ENCODE measurements around the gene CCR3.

CCR3 gene

DNA sequence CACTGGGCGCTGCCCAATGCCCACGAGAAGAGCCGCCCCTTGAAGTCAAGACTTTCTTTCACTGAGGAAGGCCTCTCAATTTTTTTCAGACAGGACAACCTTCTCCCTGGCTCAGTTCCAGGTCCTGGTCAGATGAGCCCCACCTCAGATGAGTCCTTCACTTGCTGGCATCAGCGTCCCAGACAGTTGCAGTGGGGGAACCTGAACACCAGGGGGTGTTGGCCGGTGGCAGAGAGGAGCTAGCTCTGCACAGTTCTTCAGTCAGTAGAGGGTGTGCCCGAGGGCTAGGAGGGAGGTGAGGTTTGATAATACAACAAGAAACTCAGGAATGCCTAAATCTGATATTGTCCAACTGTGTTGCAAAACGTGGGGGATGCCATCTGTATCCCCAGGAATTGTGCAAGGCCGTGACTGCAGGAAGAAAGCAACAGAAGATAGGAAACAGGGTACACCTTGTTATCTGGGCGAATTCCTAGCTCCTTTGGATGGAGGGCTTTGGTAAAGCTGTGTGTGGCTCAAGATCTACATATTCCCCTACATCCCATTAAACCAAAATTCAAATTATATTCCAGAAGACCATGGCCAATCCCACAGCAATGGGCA lies 34.3 kb downstream of the CCR3 start:
- peak; percentile 53 for DNase-seq

DNA sequence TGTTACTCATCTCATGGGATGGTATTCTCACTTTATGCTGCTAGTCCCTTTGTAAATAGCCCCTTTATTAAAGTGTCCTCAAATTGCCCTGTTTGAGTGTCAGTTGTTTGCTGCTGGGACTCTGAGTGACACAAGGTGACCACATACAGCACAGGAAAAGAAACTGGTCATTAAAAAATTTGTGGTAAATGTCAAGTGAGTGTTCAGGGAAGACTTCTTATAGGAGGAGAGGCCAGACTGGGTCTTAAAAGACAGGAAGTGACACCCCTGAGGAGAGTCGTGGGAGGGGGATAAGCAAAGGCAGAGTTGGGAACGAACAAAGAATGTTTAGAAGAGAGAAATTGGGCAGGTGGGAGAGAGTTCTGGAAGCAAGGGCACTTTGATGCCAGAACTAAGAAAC lies 35.2 kb downstream of the CCR3 start:
- DNase-seq: no peak

DNA sequence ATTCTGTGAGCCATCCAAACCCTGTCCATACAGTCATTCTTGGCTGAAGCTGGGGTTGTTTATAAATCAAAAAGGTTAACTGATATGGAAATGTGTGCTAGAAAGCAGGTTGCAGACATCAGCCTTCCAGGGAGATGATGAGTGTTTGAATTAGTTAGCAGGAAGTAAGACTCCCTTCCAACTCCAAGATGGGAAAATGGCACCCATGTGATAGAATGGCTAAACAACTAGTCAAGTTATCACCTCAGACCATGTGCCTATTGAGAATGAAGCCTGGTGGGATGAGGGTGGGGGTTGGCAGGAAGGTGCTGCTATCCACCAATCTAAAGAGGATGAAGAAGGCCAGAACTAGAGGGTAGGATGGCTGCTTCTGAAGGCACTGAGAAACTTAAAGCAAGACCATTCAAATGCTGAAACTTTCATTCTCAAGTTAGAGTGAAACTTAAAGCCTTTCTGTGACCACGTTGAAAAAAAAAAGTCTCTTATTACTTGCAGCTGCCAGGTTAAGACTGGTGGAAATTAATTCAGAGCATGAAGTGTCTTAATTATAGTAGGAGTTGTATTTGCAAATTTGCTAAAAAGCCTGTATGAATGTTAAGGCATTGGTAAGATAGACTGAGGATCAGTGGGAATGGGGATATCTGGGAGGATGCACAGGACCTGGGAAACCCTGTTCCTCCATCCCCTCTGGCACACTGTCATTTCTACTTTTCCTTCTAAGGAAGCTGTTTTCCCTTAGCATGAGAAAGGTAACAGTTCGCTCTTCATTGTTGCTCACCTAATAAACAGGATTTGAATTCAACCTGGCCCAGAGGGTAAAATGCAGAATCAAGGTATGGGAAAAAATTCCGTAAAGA lies 36.8 kb downstream of the CCR3 start:
- no peak for DNase-seq

DNA sequence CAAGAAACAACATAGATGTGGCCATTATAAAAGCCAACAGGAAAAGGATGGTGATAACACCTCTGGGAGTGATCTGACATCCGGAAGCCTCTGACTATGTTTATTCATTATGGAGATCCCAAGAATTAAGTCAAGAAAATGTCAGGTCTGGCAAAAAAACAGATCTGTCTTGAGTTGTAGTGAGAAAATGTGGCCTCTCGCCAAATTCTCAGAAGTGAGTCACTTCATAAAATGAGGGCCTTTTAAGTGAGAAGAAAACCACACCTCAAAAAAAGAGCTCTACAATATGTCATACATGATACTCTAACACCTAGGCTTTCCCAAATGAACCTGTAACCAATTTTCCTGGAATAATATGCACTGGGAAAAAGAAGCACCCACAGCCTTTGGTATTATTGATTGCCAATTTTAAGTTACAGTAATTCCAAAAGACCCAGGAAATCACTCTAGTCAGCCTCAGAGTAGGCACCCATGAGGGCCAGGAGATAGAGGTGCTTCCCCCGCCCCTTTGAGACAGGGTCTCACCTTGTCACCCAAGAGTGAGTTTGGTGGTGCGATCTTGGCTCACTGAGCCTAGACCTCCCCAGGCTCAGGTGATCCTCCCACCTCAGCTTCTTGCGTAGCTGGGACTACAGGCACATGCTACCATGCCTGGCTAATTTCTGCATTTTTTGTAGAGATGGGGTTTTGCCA lies 38.0 kb downstream of the CCR3 start:
- peak; percentile 35 for DNase-seq

DNA sequence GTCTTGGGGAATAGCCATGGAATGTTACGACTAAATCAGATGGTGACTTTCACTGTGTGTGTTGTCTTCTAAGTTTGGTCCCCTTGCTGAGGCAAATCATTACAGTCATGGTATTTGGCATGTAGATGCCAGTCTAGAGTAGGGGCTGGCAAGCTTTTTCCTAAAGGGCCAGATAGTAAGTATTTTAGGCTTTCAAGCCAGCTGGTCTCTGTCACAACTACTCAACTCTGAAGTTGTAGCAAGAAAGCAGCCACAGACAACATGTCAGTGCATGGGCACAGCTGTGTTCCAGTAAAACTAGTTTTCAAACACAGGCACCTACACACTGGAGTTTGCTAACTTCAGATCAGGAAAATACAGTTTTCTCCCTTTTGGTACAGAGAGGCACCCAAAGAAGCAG lies 39.3 kb downstream of the CCR3 start:
- no peak for DNase-seq

DNA sequence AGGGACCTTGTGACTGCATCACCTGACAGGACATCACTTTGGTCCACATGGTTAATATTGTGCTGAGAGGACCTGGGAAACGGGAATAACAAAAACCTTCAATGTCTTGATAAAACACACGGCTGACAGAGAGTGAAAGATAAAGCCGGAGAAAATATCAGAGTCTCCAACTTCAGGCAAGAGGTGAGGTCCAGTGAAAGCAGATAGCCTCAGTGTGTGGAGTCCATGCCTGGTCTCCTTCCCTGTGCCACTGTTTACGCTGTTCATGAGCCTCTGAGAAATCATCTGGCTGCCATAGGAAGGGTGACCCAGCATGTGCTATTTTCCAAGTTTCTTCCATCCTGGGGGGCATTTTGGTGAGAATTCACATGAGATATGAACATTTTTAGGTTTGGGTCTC lies 39.8 kb downstream of the CCR3 start:
- no peak for DNase-seq

DNA sequence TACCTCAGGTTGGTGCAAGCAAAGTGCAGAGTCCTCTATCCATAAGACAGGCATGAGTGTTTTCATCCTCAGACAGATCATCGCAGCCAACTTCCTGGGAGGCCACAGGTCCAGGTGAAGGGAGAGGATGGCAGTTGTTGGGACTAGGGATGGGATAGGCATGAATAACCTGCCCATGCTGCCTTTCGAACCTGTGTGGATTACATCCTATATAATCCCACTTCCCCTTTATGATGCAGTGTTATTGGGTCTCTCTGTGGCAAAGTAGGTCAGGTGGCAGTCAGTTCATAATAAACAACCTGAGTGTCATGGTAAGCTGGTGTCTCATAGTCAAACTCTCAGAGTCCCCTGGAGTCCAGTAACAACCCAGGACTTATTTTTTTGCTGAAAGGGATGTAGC lies 40.4 kb downstream of the CCR3 start:
- no peak for DNase-seq

DNA sequence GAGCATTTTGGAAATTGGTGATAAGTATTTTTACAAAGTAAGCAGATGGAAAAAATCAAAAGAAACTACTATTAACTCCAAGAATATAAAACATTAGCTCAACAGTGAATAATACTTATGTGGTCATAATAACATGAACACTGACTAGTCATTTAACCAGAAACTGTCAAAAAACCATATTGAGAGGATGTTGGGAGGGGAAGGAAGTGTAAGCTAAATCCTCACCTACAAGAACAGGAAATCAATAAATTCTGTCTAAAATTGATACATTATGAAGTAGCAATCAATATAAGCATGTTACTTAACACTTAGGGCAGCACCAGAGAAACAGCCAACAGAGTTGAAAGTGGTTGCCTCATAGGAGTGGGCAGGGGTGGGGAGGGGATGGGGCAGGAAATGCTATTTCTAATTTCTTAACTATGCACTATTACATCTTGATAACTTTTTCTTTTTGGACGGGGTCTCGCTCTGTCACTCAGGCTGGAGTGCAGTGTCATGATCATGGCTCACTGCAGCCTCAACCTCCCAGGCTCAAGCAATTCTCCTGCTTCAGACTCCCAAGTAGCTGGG lies 41.7 kb downstream of the CCR3 start:
- DNase-seq: no peak

DNA sequence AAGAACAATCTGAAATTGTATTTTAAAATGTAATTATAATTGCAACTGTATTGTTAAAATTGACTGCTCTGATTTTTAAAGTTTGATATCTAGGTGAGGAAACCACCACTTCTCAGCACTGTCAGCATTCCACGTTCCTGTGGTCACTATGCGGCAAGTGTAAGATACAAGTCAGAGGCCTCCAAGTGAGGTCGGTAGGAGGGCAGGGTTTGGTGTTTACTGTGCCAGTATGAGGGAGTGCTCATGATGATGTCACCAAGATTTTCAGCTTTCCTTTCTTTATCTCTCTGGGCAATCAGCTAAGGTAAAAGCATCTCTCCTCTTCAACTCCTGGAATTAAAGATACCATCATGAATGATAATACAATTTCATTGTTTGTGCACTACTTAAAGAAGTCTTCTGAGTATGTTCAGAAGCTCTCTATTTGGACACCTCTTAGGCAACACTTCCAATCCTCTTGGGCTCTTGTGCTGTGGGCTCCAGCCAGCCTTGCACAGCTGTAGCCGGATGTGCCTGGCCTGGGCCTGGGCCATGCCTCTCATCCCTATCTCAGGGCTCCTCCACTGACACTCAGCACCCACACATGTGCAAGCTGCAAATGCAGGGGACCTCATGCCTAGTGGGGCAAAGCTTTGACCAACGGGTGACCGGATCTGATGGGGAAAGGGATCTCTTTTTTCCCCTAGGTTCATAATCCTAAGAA lies 42.9 kb downstream of the CCR3 start:
- DNase-seq: no peak

DNA sequence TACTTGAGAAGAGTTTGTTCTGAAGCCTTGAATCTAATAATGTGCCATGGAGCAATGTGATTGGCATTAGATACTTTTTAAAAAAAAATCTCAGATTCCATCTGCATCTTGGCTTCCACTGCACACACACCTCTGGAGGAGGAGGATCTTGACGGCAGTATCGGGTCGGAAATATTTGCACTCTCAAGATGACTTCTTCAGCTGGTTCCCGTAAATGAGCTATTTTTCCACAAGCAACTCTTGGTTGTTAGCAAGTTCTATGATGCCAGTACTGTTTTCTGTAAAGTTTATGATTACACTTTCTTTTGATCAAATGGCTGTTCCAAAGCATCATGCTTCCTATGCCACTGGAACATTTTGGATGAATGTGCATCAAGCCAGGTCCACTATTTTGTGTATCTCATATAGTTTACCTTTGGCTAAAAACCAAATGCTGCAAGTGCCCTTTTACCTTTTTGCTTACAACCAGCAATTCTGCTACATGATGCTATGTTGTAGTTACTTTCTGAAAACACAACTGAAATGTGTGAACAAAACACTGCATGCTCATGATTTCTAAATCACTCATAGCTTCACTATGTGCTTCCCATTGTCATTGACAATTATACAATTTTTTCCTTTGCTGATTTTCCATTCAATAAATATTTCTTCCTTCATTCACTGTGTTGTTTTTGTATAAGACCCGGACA lies 43.8 kb downstream of the CCR3 start:
- DNase-seq: no peak

DNA sequence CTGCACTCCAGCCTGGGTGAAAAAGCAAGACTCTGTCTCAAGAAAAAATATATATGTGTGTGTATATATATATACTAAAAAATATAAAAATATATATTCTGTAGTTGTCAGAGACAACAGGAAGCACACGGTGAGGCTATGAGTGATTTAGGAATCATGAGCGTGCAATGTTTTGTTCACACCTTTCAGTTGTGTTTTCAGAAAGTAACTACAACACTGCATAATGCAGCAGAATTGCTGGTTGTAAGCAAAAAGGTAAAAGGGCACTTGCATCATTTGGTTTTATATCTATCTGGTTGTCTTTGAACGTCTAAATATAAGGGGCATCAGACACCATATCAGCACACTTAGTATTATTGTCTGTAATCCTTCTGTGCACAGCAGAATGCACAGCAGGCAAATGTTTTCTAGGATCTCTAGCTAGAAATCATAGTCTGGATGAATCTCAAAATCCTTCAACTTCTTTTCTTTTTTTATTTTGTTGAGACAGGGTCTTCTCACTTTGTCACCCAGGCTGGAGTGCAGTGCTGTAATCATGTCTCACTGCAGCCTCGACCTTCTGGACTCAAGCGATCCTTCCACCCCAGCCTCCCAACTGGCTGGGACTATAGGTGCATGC lies 44.8 kb downstream of the CCR3 start:
- DNase-seq: no peak

DNA sequence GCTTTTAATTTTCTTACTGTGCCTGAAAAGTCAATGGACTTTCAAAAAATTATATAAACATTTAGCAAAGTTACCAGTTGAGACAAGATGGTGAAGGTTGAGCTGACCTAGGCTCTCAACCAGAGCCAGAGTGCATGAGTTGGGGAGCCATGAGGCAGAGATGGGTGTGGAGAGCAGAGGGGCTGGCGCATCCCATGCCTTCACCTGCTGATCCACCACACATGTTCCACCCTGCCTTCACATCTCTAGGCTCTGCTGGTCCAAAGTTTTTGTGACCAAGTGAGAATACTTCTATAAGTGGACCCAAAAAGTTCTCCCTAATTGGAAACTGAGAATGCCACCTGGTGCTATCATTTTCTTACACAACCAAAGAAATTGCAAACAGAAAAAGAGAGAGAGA lies 47.3 kb downstream of the CCR3 start:
- DNase-seq: no peak

DNA sequence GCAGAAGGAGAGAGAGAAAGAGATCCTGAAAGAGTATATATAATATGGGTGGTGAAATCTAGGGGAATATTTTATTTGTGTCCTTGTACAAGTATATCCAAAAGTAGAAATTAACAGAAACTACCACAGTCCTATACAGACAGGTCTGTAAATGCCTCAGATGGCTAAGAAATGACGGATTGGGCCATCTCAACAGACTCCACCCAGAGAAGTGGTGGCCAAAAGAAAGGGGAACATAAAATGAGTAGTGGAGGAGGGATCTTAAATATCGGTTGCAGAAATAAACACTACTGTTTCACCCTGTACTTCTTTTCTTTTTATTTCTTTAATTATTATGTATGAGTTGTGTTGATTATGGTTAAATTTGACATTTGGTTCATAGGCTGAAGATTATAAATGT lies 47.7 kb downstream of the CCR3 start:
- DNase-seq: no peak

DNA sequence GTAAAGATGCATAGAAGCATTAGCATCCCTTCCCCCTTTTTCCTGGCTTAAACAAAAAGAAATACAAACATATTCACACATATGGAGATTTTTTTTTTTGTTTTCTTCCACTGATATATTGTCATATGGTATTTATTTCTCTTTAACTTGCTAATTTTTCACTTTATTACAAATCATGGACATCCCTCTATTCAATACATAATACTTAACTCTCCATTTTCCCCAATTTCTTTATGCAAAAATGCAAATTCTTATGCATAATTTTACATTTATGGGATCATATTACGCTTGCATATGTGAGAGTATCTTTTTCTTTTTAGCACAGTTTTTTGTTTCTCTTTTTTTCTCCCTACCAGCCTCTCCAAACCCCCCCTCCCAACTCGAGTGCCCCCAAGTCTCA lies 48.8 kb downstream of the CCR3 start:
- no peak for DNase-seq

DNA sequence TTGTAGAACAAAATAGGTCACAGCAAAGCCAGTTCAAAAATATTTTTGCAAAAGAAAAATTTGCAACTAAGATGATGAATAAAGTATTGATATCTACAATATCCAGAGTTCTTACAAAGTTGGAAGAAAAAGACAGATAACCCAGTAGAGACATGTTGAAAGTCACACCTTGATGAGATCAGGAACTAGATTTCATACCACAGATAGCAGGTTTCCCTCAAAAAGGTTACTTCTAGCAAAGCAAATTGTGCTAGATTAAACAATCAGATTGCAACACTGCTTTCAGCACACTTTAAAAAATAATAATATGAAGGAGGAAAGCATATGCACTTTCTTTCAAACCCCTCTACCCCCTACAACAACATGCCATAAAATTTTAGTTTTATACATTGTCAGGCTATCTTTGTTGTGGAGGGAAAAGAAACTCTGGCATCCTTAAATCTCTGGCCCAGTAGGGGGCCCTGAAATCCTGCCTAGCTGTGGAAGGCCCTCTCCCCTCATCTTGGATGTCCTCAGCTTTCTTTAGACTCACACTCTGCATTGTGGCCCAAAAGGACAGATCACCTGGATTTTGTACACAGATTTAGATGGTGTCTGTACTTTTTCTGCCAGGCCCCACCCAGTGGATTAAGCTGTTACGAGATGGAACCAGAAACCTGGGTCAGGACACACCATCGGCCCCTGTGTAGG lies 50.9 kb downstream of the CCR3 start:
- no peak for DNase-seq

DNA sequence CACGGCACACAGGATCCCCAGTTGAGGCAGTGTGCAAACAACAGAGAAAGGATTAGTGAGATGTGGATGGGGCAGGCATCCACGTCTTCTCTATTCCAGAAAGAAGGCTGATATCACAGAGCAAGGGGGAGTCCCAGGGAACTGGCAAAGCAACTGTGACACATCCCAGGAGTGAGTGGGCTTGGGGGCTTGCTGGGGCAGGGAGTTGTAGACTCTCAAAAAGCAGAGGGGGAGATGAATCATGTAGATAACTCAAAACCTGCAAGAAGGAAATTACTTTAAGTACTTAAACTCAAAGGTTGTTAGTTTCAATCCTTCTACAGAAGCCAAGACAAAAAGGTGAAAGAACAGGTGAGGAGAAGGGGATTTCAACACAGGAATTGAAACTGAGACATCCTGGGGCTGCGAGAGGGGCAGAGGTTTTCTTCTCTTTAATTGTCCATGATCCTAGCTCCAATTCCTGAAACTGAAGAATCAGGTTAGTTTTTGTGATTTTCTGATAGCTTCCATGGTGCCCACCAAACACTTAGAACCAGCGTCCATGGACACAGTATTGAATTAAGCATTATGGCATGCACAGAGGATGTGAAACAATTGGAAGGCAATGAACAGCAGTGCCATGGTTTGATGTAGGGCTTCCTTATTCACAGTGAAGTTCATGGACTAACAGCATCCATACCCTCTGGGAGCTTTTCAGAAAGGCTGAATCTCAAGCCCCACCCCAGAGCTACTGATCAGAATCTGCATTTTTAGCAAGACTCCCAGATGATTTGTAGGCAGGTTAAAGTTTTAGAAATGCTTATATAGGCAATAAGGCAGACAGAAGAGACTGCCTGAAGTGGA lies 52.0 kb downstream of the CCR3 start:
- DNase-seq: no peak

DNA sequence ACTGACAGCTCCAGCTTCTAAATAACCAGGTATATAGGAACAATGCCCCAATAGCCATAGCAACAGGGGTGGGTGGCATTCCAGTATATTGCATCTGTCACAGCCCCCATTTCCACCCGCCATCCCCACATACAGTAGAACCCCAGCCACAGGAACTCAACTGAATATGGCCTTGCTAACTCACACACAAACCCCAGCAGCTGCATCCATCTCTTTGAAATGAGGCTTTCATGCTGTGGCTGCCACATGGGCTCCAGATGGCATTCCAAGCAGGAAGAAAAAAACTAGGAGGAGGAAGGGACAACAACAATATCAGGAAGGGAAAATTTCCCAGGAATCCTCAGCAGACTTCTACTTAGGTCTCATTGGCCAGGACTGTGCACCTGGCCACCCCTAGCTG lies 54.6 kb downstream of the CCR3 start:
- DNase-seq: no peak

DNA sequence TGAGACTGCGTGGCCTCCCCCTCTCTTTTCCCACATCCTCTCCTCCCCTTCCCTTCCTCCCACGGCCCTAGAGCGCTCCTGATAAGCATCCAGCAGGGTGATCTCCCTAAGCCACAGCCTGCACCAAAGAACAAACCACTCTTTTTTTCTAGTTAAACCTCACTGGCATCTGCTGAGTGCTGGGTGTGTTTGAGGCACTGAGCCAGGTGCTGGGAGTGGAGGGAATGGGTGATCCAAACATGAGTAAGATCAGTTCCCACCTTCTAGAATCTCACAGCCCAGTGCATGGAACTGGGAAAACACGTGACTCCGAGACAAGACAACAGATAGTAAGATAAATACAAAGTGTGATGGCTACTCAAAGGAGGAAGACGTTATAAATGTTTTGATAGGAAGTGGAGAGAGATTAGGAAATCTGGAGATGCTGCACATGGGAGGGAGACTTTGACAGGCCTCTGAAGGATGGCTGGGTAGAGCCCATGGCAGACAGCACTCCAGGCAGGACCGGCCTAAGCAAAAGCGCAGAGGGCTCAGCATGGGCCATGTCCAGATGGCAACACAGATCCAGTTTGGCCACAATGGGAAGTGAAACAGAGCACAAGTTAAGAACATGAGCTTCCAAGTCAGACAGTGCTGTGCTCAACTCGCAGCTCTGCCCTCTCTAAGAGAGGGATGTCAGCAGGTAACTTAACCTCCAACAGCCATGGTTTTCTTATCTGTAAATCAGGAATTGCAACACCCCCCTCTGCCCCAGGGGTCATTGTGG lies 55.6 kb downstream of the CCR3 start:
- DNase-seq: no peak

DNA sequence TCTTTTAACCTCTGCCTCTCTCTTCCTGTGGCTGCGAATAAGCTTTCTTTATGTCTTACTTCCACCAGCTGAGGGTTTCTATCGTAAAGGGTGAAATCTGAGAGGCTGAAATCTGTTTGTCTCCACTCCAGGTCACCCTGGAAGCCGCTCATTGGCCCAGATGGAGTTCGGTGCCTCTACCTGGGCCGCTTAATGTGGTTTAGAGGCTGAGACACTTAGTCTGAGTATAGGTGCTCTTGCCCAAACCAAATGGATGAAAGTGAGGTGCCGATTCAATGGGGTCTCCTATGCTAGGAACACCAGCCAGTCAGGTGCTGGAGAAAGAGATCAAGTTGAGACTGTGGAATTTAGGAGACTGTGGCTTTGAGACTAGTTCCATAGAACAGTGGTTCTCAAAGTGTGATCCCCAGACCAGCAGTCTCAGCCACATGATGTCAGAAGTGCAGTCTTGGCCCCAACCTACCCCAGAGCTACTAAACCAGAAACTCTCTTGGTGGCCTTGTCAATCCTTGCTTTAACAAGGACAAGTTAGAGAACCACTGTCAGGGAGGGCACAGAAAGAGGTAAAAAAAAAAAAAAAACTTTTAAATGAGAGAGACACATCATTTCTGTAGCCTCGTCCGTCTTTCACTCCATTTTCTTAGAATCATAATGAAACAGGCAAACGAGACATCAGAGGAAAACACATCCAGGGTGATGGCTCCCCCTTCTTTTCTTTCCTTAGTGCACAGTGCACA lies 56.8 kb downstream of the CCR3 start:
- DNase-seq: no peak
